Lower lobe of right lung (tissue), 2 donors: Measurements from ENCODE around the gene LPIN1. TPM values are rescaled to one million over a fixed set of nuclear protein-coding genes. Genes with fewer than 3 reads are reported as not detected.
"Not testable (repeated sequence)": the region's sequence is repeated elsewhere in the genome, so short reads cannot be mapped to it uniquely, and the experiment has no call there.

Source experiments
- ATAC-seq, 2 donors: fragments of 200-7000 bp; cut with Tn5 transposase; one replicate each; pipeline ENCODE4 v1.9.1; 2020 to 2022; ENCODE audit warnings: mild to moderate bottlenecking in 2 of 2, moderate library complexity in 2 of 2
- DNase-seq: peaks from one replicate; pipeline ENCODE4 v3.0.0-alpha.2; 2020
- H3K27ac ChIP-seq: fragments of 200-600 bp; one replicate; pipeline ENCODE4 v1.8.0; 2022
- H3K27me3 ChIP-seq: fragments of 200-600 bp; one replicate; pipeline ENCODE4 v1.8.0; 2022; ENCODE audit warnings: low read depth
- H3K36me3 ChIP-seq: fragments of 200-600 bp; one replicate; pipeline ENCODE4 v1.8.0; 2022; ENCODE audit warnings: mild to moderate bottlenecking
- H3K4me1 ChIP-seq: fragments of 200-600 bp; one replicate; pipeline ENCODE4 v1.8.0; 2022
- H3K4me3 ChIP-seq: fragments of 200-600 bp; one replicate; pipeline ENCODE4 v1.8.0; 2022; ENCODE audit warnings: mild to moderate bottlenecking
- H3K9me3 ChIP-seq: fragments of 200-600 bp; one replicate; pipeline ENCODE4 v1.8.0; 2022
- intact Hi-C: fragments of 100-400 bp; cut with DNase I; formaldehyde crosslinking; loops from one replicate; pipeline ENCODE4 v1.11.0; 2022
- total RNA-seq: library from RNA; stranded (reverse); fragmentation: NEBNext Ultra II Directional; extraction: Animal tissue kit (Norgen Biotek cat#: 25700); gene quantifications from one replicate; pipeline ENCODE4 v1.2.1, GENCODE V29; 2021
- TF ChIP-seq, protein P1 (sequence below): fragments of 200-600 bp; IDR thresholded peaks from one replicate; pipeline ENCODE4 v1.8.0; 2022; ENCODE audit warnings: antibody characterized with exemption, mild to moderate bottlenecking
- donor health status: DM: no; HTN: yes; CAD: no; lungs with severe emphysema.

Gene LPIN1
- total RNA-seq, 1 donor from 2014 or later, result 52.7 TPM

GRCh38 chr2:11809586-11810236 lies 63.3 kb downstream of the LPIN1 start:
- Histone ChIP-seq H3K4me3 (no peak overlapping the region), H3K27ac (no peak overlapping the region), H3K27me3 (no peaks in the 10 kb centered on the region), H3K9me3 (no peaks in the 10 kb centered on the region), H3K36me3 (peaks cover 58% of the 10 kb centered on the region), H3K4me1 (no peaks in the 10 kb centered on the region)
- no peak for ATAC-seq
- DNase-seq, result no peak
- TF ChIP-seq, protein P1, sequence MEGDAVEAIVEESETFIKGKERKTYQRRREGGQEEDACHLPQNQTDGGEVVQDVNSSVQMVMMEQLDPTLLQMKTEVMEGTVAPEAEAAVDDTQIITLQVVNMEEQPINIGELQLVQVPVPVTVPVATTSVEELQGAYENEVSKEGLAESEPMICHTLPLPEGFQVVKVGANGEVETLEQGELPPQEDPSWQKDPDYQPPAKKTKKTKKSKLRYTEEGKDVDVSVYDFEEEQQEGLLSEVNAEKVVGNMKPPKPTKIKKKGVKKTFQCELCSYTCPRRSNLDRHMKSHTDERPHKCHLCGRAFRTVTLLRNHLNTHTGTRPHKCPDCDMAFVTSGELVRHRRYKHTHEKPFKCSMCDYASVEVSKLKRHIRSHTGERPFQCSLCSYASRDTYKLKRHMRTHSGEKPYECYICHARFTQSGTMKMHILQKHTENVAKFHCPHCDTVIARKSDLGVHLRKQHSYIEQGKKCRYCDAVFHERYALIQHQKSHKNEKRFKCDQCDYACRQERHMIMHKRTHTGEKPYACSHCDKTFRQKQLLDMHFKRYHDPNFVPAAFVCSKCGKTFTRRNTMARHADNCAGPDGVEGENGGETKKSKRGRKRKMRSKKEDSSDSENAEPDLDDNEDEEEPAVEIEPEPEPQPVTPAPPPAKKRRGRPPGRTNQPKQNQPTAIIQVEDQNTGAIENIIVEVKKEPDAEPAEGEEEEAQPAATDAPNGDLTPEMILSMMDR, result no peak
- intact Hi-C loops, result no loop called here

DNA sequence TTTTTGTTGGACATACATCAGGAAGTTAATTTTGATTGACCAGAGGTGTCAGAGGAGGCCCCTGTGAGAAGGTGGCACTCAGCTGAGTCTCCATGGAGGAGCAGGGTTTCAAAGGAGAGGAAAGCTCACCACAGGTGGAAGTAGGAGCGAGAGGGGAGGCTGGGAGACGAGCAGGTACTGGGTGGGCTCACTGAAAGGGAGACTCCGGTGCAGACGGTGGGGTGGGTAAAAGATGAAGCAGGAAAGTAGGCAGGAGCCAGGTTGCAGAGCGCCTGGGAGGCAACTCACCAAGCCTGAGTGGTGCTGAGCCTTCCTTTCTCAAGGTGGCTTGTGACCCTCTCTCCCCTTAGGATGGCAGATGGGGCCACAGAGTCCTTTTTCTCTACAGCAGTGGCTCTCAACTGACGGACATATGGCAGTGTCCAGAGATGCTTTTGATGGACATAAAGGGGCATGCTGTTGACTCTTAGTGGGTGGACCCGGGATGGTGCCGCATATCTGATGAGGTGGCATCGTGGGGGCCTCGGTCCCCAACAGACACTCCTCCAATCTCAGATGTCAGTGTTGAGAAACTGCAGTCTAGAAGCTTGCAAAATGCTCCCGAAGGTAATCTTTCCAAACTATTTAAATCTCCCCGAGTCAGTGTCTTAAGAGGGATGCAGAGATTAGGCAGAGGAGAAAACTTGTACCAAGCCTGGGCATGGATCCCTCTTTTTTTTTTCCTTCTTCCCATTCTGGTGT lies 64.0 kb downstream of the LPIN1 start:
- no peaks in the 10 kb centered on the region for H3K27me3 ChIP-seq
- H3K9me3 ChIP-seq, result no peaks in the 10 kb centered on the region
- DNase-seq (no peak), ATAC-seq (no peak)
- H3K36me3 ChIP-seq, result peaks cover 58% of the 10 kb centered on the region
- TF ChIP-seq, protein P1, result no peak
- no peak overlapping the region for H3K4me3 ChIP-seq
- intact Hi-C loops, result no loop called here
- no peak overlapping the region for H3K27ac ChIP-seq
- H3K4me1 ChIP-seq, result no peaks in the 10 kb centered on the region

GRCh38 chr2:11811036-11811654 lies 64.7 kb downstream of the LPIN1 start:
- TF ChIP-seq, protein P1, result no peak
- Histone ChIP-seq H3K36me3 (peaks cover 58% of the 10 kb centered on the region), H3K9me3 (no peaks in the 10 kb centered on the region), H3K4me3 (no peak overlapping the region), H3K27me3 (no peaks in the 10 kb centered on the region), H3K27ac (no peak overlapping the region), H3K4me1 (no peaks in the 10 kb centered on the region)
- DNase-seq, result no peak
- no peak for ATAC-seq
- intact Hi-C loops, result no loop called here

DNA sequence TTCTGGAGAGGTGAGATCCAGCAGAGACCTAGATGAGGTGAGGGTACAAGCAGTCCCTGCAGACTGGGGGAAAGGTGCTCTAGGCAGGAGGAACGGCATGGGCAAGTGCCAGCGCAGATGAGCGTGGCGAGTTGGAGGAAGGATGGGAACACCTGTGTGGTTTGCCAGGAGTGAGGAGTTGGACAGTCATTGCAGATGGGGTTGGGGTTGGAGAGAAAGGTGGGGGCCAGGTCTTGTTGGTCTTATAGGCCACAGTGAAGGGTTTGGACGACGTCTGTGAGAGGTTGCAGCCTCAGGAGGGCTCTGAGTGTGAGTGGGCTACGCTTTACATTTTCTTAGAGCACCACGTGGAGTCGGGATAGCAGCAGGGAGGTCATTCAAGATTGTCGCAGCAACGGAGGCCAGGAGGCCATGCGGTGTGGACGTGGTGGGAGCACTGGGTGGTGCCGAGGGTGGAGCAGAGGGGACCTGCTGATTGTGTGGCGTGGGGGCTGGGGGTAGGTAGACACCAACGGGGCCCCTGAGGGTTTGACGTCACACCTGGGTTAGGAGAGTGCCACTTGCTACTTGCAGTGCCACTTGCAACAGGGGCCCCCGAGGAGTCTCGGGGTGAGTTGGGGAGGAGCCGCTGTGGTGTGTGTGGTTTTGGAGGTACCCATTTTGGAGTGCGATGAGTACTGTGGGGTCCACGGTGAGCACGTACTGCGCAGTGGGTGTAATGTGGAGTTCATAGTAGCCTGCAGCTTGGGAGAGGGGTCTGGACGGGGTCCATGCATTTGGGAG lies 66.2 kb downstream of the LPIN1 start:
- no peak for DNase-seq

DNA sequence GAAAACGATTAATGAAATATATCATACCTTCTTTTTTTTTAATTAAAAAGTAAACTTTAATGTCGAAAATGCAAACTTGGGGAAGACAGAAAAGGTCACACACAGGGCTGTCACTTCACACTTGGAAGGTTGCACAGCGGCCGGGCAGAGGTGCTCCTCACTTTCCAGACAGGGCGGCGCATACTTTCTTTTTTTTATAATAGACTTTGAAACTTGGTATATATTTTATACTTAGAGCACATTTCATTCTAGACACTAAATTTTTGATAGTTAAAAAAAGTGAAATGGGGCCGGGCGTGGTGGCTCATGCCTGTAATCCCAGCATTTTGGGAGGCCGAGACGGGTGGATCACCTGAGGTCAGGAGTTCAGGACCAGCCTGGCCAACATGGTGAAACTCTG lies 66.9 kb downstream of the LPIN1 start:
- H3K36me3 ChIP-seq, result peaks cover 51% of the 10 kb centered on the region

More for the DNA sequence above, 66.2 kb downstream of the LPIN1 start:
- Histone ChIP-seq H3K27ac (no peak overlapping the region), H3K9me3 (no peaks in the 10 kb centered on the region), H3K4me1 (no peaks in the 10 kb centered on the region), H3K4me3 (no peak overlapping the region), H3K27me3 (no peaks in the 10 kb centered on the region), H3K36me3 (peaks cover 57% of the 10 kb centered on the region)
- intact Hi-C loops, result no loop called here
- TF ChIP-seq, protein P1, result no peak
- ATAC-seq, result peak in 1 of 2 donors; percentile 21

More for the DNA sequence above, 66.9 kb downstream of the LPIN1 start:
- DNase-seq, H3K4me3 ChIP-seq, H3K4me1 ChIP-seq, H3K27ac ChIP-seq, ATAC-seq, intact Hi-C loops, H3K9me3 ChIP-seq, H3K27me3 ChIP-seq: not testable (repeated sequence)
